ENCODE data around the gene FAM227A.

GRCh38 chr22:38698407-38699094, 42.4 kb upstream of the FAM227A start:
- TF ChIP-seq CTCF (IDR thresholded peaks at IDR 0.05) (no peak), ZFX (IDR thresholded peaks at IDR 0.05; ENCODE audit: borderline replicate concordance) (no peak)

All from 22Rv1 (cell line).